ENCODE data around the gene UACA.

UACA gene

DNA sequence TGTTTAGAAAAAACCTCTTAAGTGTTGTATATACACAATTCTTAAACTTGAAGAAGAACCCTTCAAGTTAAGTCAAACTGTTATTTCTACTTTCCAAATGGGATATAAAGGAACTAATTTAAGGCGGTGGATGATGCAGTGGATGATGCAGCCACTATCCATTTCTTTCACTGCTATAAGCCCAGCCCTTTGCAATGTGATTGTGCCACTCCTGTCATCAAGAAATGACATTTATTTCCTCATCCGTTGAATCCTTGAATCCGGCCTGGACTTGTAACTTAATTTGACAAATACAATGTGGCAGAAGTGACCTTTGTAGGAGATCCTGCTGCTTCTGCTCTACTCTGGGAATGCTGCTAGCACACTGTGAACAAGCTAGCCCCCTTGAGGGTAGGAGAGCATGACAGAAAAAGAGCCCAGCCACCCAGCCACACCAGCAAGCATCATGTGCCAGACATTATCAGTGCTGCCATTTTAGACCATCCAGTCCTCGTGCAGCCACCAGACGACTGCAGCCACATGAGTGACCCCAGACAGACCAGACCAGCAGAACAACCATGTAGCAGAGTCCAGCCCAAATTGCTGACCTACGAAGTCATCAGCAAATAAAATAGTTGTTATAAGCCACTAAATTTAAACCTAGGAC is 47.4 kb downstream of the UACA start:
- no peak for TF ChIP-seq EZH2phosphoT487 (IDR thresholded peaks at IDR 0.05; ENCODE audit: borderline replicate concordance)
- TF ChIP-seq, protein P1, sequence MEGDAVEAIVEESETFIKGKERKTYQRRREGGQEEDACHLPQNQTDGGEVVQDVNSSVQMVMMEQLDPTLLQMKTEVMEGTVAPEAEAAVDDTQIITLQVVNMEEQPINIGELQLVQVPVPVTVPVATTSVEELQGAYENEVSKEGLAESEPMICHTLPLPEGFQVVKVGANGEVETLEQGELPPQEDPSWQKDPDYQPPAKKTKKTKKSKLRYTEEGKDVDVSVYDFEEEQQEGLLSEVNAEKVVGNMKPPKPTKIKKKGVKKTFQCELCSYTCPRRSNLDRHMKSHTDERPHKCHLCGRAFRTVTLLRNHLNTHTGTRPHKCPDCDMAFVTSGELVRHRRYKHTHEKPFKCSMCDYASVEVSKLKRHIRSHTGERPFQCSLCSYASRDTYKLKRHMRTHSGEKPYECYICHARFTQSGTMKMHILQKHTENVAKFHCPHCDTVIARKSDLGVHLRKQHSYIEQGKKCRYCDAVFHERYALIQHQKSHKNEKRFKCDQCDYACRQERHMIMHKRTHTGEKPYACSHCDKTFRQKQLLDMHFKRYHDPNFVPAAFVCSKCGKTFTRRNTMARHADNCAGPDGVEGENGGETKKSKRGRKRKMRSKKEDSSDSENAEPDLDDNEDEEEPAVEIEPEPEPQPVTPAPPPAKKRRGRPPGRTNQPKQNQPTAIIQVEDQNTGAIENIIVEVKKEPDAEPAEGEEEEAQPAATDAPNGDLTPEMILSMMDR (conservative IDR thresholded peaks at IDR 0.05; ENCODE audit: low read length): no peak
- H3K79me2 ChIP-seq (ENCODE audit: insufficient read depth, low read length): no peaks in the 10 kb centered on the region
- no peak overlapping the region for H2AFZ ChIP-seq (ENCODE audit: low read length)
- H3K4me3 ChIP-seq (ENCODE audit: low read length, poor library complexity, severe bottlenecking): no peak overlapping the region
- H3F3A ChIP-seq (ENCODE audit: low read depth): no peaks in the 10 kb centered on the region
- H3K9me3 ChIP-seq (ENCODE audit: insufficient read depth, low read depth, low read length): no peaks in the 10 kb centered on the region
- no peak overlapping the region for H3K4me2 ChIP-seq (ENCODE audit: low read depth, low read length, poor library complexity, severe bottlenecking)
- H3K36me3 ChIP-seq (ENCODE audit: insufficient read depth, low read length): no peaks in the 10 kb centered on the region
- no peaks in the 10 kb centered on the region for H3K27me3 ChIP-seq (ENCODE audit: insufficient read depth, low read length, poor library complexity, severe bottlenecking)
- no peaks in the 10 kb centered on the region for H3K9me2 ChIP-seq (replicated peaks; ENCODE audit: low read depth, low read length)
- no peaks in the 10 kb centered on the region for H3K4me1 ChIP-seq (ENCODE audit: insufficient read depth, low read length, poor library complexity, severe bottlenecking)
- H3K9ac ChIP-seq (ENCODE audit: low read depth, low read length, poor library complexity, severe bottlenecking): no peak overlapping the region
- H4K20me1 ChIP-seq (ENCODE audit: insufficient read depth, low read length, poor library complexity, severe bottlenecking): no peaks in the 10 kb centered on the region

DNA sequence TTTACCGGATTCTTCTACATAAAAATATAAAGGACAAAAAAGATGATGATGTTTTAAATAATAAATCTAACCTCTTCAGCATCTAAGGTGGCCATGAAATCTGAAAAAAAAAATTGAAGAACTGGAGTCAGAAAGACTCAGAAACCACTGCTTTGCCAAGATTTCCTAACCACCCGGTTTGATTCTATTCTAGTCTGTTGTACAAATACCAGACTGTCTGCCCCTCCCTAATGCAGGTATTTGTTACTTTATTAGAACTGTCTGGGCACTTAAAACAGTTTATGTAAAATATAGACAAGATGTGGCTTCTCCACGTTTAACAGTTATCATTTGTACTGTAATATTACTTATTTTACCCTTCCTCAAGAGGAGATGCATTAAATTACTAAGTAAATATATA is 48.8 kb downstream of the UACA start:
- Histone ChIP-seq H4K20me1 (ENCODE audit: insufficient read depth, low read length, poor library complexity, severe bottlenecking) (no peaks in the 10 kb centered on the region), H3K36me3 (ENCODE audit: insufficient read depth, low read length) (no peaks in the 10 kb centered on the region), H3F3A (ENCODE audit: low read depth) (no peaks in the 10 kb centered on the region), H3K4me2 (ENCODE audit: low read depth, low read length, poor library complexity, severe bottlenecking) (no peak overlapping the region), H3K4me1 (ENCODE audit: insufficient read depth, low read length, poor library complexity, severe bottlenecking) (no peaks in the 10 kb centered on the region), H3K9me2 (replicated peaks; ENCODE audit: low read depth, low read length) (no peaks in the 10 kb centered on the region), H3K79me2 (ENCODE audit: insufficient read depth, low read length) (no peaks in the 10 kb centered on the region), H3K27me3 (ENCODE audit: insufficient read depth, low read length, poor library complexity, severe bottlenecking) (no peaks in the 10 kb centered on the region), H3K9me3 (ENCODE audit: insufficient read depth, low read depth, low read length) (no peaks in the 10 kb centered on the region), H3K9ac (ENCODE audit: low read depth, low read length, poor library complexity, severe bottlenecking) (no peak overlapping the region), H2AFZ (ENCODE audit: low read length) (no peak overlapping the region), H3K4me3 (ENCODE audit: low read length, poor library complexity, severe bottlenecking) (no peak overlapping the region)
- no peak for TF ChIP-seq EZH2phosphoT487 (IDR thresholded peaks at IDR 0.05; ENCODE audit: borderline replicate concordance)
- TF ChIP-seq, protein P1 (conservative IDR thresholded peaks at IDR 0.05; ENCODE audit: low read length): no peak

DNA sequence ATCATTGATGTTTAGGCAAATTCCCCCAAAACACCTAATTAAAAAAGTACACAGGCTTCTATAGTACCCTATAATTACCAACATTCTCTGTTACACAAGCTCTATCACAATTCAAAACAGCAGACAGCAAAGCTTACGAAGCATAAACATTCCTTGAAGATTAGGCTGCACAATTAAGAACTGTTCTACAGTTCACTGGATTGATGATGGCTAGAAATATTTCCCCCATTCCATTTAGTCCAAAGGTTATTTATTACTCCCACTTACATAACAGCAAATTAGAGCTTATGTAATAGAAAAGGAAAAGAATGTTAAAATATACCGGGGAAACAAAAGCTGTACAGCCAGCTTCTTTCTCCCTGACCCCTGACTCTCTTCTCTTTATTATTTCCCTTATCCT is 49.3 kb downstream of the UACA start:
- Histone ChIP-seq H3K4me2 (ENCODE audit: low read depth, low read length, poor library complexity, severe bottlenecking) (no peak overlapping the region), H3K36me3 (ENCODE audit: insufficient read depth, low read length) (no peaks in the 10 kb centered on the region), H2AFZ (ENCODE audit: low read length) (no peak overlapping the region), H3K9me2 (replicated peaks; ENCODE audit: low read depth, low read length) (no peaks in the 10 kb centered on the region), H3K9me3 (ENCODE audit: insufficient read depth, low read depth, low read length) (no peaks in the 10 kb centered on the region), H4K20me1 (ENCODE audit: insufficient read depth, low read length, poor library complexity, severe bottlenecking) (no peaks in the 10 kb centered on the region), H3F3A (ENCODE audit: low read depth) (no peaks in the 10 kb centered on the region), H3K27me3 (ENCODE audit: insufficient read depth, low read length, poor library complexity, severe bottlenecking) (no peaks in the 10 kb centered on the region), H3K9ac (ENCODE audit: low read depth, low read length, poor library complexity, severe bottlenecking) (no peak overlapping the region), H3K79me2 (ENCODE audit: insufficient read depth, low read length) (no peaks in the 10 kb centered on the region), H3K4me1 (ENCODE audit: insufficient read depth, low read length, poor library complexity, severe bottlenecking) (no peaks in the 10 kb centered on the region), H3K4me3 (ENCODE audit: low read length, poor library complexity, severe bottlenecking) (no peak overlapping the region)
- TF ChIP-seq EZH2phosphoT487 (IDR thresholded peaks at IDR 0.05; ENCODE audit: borderline replicate concordance): no peak
- TF ChIP-seq, protein P1 (conservative IDR thresholded peaks at IDR 0.05; ENCODE audit: low read length): no peak
